Epithelial cell of proximal tubule (primary cell): ENCODE data around the gene CT47C1. TPM values are rescaled to one million over a fixed set of nuclear protein-coding genes. Genes with fewer than 3 reads are reported as not detected.

Experiments used
- DNase-seq: peaks from one replicate; pipeline ENCODE4 v3.0.0-alpha.2; 2011; ENCODE audit warnings: low read depth
- H3K4me3 ChIP-seq: 2 replicates; pipeline ENCODE4 v1.5.1; 2011; ENCODE audit warnings: low read depth, mild to moderate bottlenecking, low read length
- total RNA-seq: library from RNA; depleted of rRNA; stranded (reverse); fragments of >200 nt; gene quantifications from 2 replicates; pipeline ENCODE4 v1.2.3, GENCODE V29; 2015
- TF ChIP-seq, protein P1 (sequence below): conservative IDR thresholded peaks from 2 replicates; pipeline ENCODE4 v1.5.1; 2012; ENCODE audit warnings: low read depth, mild to moderate bottlenecking, low read length

Gene CT47C1
- total RNA-seq, 1 donor from 2014 or later = not detected

DNA sequence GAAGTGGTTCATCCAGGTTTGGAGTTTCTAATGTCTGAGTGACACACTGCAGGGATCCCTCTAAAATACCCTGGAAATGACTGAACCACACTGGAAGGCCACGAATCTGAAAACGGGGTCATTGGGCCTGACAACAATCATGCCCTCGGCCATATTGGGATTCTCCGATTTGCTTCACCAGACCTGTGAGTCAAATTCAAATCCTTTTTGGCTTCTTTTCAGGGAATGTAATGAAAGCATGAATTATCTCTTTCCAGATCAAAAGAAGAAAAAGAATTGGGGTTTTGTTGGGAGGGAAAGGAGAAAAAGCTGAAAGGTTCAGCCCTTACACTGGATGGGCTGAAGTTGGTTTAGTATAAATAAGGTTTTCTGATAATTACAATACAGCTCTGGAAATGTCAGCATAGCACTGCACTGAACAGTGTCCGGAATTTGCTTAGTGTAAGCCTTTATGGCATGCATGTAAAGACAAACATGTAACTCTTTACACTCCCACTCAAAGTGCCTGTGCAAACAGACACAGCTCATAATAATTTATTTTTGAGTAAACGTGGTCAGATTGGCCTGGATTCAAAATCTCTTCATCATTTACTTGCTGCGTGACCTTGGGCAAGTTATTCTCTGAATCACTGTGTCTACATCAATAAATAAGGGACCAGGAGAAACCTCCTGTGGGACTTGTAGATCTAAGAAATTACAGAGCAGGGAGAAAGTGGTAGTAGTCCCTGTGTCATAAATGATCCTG lies 21.4 kb downstream of the CT47C1 start:
- no peak overlapping the region for H3K4me3 ChIP-seq
- DNase-seq = no peak
- TF ChIP-seq, protein P1, sequence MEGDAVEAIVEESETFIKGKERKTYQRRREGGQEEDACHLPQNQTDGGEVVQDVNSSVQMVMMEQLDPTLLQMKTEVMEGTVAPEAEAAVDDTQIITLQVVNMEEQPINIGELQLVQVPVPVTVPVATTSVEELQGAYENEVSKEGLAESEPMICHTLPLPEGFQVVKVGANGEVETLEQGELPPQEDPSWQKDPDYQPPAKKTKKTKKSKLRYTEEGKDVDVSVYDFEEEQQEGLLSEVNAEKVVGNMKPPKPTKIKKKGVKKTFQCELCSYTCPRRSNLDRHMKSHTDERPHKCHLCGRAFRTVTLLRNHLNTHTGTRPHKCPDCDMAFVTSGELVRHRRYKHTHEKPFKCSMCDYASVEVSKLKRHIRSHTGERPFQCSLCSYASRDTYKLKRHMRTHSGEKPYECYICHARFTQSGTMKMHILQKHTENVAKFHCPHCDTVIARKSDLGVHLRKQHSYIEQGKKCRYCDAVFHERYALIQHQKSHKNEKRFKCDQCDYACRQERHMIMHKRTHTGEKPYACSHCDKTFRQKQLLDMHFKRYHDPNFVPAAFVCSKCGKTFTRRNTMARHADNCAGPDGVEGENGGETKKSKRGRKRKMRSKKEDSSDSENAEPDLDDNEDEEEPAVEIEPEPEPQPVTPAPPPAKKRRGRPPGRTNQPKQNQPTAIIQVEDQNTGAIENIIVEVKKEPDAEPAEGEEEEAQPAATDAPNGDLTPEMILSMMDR = no peak

DNA sequence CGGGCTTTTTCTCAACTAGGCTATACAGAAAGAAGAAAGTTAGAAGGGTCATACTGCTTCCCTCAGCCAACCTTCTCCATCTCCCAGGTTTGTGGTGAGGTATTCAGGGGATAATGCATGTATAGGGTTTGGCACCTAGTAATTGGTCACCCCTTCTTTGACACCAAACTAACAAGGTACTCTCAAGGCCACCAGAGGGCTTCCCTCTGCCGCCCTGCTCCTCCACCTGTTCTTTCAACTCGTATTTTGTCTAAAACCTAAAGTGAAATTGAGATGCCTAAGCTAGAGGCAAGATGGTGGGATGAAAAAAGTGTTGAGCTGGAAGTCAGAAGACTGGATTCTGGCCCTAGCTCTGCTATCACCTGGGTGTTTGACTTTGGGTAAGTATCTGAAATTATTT lies 22.0 kb downstream of the CT47C1 start:
- no peak for DNase-seq
- H3K4me3 ChIP-seq = no peak overlapping the region
- TF ChIP-seq, protein P1 = no peak

DNA sequence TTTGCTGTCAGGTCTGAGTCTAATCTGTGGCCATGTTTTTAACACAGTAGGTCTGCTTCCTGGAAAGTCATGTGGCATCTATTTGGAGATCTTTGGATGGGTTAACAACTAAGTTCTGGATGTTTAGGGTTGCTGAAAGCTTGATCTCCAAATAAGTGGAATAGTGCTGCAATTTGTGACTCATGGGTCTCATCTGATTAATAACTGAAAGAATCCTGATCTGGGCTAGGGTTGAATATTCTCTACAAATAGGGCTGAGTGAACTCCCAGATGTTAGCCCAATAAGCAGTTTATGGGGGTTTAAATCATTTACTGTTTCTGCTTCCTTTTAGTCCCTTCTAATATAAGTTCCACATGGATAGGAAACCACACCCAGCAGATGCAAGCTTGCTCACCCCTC lies 23.1 kb downstream of the CT47C1 start:
- TF ChIP-seq, protein P1 = no peak
- DNase-seq = no peak
- H3K4me3 ChIP-seq = no peak overlapping the region

DNA sequence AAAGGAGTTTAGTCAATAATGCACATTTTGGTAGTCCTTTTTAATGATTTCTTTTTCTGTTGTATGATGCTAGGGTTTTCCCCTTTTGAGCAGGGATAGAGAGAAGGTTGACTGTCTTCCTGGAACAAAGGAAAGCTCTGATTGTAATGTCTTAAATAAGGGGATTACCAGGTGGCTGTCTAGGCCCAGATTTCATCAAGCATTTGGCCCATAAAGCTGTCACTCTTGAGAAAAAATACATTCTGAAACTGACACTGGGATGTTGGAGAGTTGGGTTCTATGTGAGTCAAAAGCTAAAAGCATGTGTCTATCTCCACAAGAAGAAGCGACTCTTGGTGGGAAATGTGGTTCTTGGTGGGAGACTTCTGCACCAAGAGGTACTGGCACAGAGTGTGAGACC lies 28.4 kb downstream of the CT47C1 start:
- no peak for DNase-seq
- TF ChIP-seq, protein P1 = no peak
- no peak overlapping the region for H3K4me3 ChIP-seq

DNA sequence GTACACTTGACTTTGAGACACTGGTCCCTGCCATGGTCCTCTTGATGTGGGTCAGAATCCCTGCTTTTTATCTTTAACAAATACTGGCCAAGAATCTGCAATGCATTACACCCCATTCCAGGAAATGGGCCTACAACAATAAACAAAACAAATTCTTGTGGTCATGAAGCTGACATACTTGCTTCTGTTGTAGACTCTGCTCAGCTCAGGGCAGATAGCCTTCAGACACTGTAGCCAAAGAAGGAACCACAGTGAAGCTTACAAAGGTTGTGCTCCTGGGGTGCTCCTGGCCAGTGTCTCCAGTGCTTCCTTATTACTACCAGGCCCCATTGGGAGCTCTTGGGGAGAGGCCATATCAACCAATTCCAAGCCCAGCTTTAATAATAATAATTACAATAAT lies 33.0 kb downstream of the CT47C1 start:
- H3K4me3 ChIP-seq = no peak overlapping the region
- DNase-seq = no peak
- TF ChIP-seq, protein P1 = no peak

DNA sequence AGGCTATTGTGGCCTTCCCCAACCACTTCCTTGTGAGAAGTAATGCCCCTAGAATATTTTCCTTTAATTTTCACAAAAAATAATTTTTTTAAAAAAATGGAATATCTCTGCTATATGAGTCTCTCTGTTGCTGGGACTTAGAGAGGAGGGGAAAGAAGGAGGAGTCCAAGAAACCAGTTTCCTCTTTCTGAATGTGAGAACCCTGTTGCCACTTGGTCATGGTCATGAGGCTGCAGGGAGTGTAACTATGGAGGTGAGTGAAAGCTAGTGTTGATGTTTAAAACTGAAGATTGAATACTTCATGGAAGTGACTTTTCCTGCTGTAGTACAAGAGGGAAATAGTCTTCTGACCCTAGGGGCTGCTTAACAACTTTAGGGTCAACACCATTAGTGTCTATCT lies 34.4 kb downstream of the CT47C1 start:
- DNase-seq = no peak
- TF ChIP-seq, protein P1 = no peak
- H3K4me3 ChIP-seq = no peak overlapping the region

DNA sequence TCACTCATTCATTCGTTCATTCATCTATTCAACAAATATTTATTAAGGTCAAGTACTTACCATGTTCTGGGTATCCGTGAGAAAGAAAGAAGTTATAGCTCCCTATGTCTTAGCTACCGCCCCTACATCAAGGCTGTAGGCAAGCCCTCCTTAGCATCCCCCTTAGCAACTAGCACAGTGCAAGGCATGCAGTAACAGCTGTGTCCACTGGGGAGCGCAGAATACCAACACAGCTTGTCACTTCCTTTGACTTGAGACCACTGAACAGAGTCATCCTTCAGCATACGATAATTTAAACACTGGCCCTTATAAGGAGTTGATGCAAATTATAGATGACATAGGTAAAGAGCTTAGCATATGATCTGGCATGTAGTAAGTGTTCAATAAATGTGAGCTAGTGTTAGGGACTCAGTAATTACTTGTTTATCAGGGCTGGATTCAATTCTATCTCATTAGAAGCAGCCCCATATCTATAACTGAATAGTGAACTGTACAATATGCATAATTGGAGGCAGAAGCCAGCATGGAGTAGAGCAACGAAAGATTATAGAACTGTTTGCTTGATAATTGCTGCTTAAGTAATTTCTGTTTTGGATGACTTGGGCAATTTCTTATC lies 46.1 kb downstream of the CT47C1 start:
- H3K4me3 ChIP-seq = no peak overlapping the region
- TF ChIP-seq, protein P1 = peak; percentile 71
- DNase-seq = no peak
